Body of pancreas (tissue), 4 donors: ENCODE measurements around the gene RBFOX2.

Experiments used
- POLR2A ChIP-seq, 3 donors: fragments of 450-650 bp; IDR thresholded peaks; one replicate each; pipeline ENCODE4 v1.6.1; 2016; ENCODE audit warnings: antibody characterized with exemption in 3 of 3, mild to moderate bottlenecking in 2 of 3
- TF ChIP-seq, protein P1 (sequence below), 7 experiments: fragments of 450-650 bp in 4 of 7; fragments of 200-600 bp in 3 of 7; sonication (generic) in 3 of 7; IDR thresholded peaks; one replicate each; pipeline ENCODE4 v1.5.1; 2016 to 2019; ENCODE audit warnings: antibody characterized with exemption in 7 of 7

DNA sequence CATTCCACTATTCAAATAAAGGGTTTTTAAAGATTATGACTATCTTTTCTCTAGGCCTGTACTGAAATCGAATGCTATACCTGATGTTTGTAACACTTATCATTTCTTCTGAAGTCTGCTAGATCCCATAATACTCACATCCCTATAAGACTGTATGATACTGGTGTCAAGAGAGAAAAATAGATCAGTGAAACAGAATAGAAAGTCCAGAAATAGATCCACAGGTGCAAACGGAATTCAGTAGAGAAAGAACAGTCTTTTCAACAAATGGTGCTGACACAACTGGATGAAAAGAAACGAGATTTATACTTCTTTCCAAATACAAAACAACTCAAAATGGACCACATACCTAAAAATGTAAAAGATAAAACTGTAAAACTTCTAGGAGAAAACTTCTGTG lies 167.8 kb downstream of the RBFOX2 start:
- TF ChIP-seq, protein P1, sequence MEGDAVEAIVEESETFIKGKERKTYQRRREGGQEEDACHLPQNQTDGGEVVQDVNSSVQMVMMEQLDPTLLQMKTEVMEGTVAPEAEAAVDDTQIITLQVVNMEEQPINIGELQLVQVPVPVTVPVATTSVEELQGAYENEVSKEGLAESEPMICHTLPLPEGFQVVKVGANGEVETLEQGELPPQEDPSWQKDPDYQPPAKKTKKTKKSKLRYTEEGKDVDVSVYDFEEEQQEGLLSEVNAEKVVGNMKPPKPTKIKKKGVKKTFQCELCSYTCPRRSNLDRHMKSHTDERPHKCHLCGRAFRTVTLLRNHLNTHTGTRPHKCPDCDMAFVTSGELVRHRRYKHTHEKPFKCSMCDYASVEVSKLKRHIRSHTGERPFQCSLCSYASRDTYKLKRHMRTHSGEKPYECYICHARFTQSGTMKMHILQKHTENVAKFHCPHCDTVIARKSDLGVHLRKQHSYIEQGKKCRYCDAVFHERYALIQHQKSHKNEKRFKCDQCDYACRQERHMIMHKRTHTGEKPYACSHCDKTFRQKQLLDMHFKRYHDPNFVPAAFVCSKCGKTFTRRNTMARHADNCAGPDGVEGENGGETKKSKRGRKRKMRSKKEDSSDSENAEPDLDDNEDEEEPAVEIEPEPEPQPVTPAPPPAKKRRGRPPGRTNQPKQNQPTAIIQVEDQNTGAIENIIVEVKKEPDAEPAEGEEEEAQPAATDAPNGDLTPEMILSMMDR (IDR thresholded peaks at IDR 0.05): no peak
- TF ChIP-seq POLR2A (IDR thresholded peaks at IDR 0.05): no peak
